Naive thymus-derived CD4-positive, alpha-beta T cell (primary cell): Measurements from ENCODE around the gene SMPD1. TPM values are rescaled to one million over a fixed set of nuclear protein-coding genes. Genes with fewer than 3 reads are reported as not detected.

Experiments
- ATAC-seq: fragments of 150-1000 bp; cut with Tn5 transposase; 2 replicates; pipeline ENCODE4 v1.10.0; 2021; ENCODE audit warnings: mild to moderate bottlenecking, moderate library complexity
- CTCF ChIA-PET: fragments of 350-600 bp; sonication (Branson Sonifier 250); formaldehyde crosslinking; loops from one replicate; lab custom pipeline; 2021; ENCODE audit warnings: antibody characterized with exemption; lab: Charles Lee
- POLR2A ChIA-PET: fragments of 350-600 bp; sonication (Branson Sonifier 250); formaldehyde crosslinking; loops from one replicate; lab custom pipeline; 2021; ENCODE audit warnings: antibody characterized with exemption, inconsistent platforms; lab: Charles Lee
- DNase-seq, 9 donors: peaks; one replicate each; pipeline versions ENCODE4 v3.0.0 to v3.0.0-alpha.2; 2020 to 2022; ENCODE audit warnings: mixed read lengths in 1 of 9
- H3K27ac ChIP-seq: one replicate; pipeline ENCODE4 v1.7.0; 2013; ENCODE audit warnings: mild to moderate bottlenecking, low read depth, low read length, moderate library complexity
- H3K27me3 ChIP-seq, 2 donors: one replicate each; pipeline ENCODE4 v1.7.0; 2013; ENCODE audit warnings: low read length in 2 of 2, mild to moderate bottlenecking in 2 of 2, moderate library complexity in 2 of 2; ENCODE audit not compliant: control insufficient read depth in 2 of 2, insufficient read depth in 2 of 2
- H3K36me3 ChIP-seq, 3 experiments: 1 replicate in 2 of 3; 2 replicates in 1 of 3; pipeline ENCODE4 v1.7.0; 2013; ENCODE audit warnings: low read length in 3 of 3, mild to moderate bottlenecking in 3 of 3, moderate library complexity in 1 of 3; ENCODE audit not compliant: insufficient read depth in 3 of 3, control insufficient read depth in 2 of 3
- H3K4me1 ChIP-seq, 2 donors: one replicate each; pipeline ENCODE4 v1.7.0; 2013; ENCODE audit warnings: low read length in 2 of 2, mild to moderate bottlenecking in 2 of 2, moderate library complexity in 1 of 2; ENCODE audit not compliant: control insufficient read depth in 2 of 2, insufficient read depth in 2 of 2
- H3K4me3 ChIP-seq: 2 replicates; pipeline ENCODE4 v1.7.0; 2013; ENCODE audit warnings: mild to moderate bottlenecking, low read length
- H3K9me3 ChIP-seq, 3 experiments: 1 replicate in 2 of 3; 2 replicates in 1 of 3; pipeline ENCODE4 v1.7.0; 2013; ENCODE audit warnings: low read length in 3 of 3; ENCODE audit not compliant: control insufficient read depth in 2 of 3
- H3K27ac Mint-ChIP-seq, 9 donors: one replicate each; pipeline ENCODE4 v1.8.0; 2020 to 2022; ENCODE audit warnings: mixed read lengths in 9 of 9, mild to moderate bottlenecking in 8 of 9, moderate library complexity in 5 of 9, inconsistent platforms in 2 of 9
- H3K27me3 Mint-ChIP-seq, 5 donors: one replicate each; pipeline ENCODE4 v1.8.0; 2021 to 2022; ENCODE audit warnings: mixed read lengths in 5 of 5, mild to moderate bottlenecking in 1 of 5
- H3K36me3 Mint-ChIP-seq, 5 donors: one replicate each; pipeline ENCODE4 v1.8.0; 2020 to 2022; ENCODE audit warnings: mixed read lengths in 5 of 5, mild to moderate bottlenecking in 3 of 5, inconsistent platforms in 1 of 5
- H3K4me1 Mint-ChIP-seq, 7 donors: one replicate each; pipeline ENCODE4 v1.8.0; 2020 to 2022; ENCODE audit warnings: mixed read lengths in 7 of 7, mild to moderate bottlenecking in 3 of 7, inconsistent platforms in 1 of 7
- H3K4me3 Mint-ChIP-seq, 10 donors: one replicate each; pipeline ENCODE4 v1.8.0; 2020 to 2022; ENCODE audit warnings: mild to moderate bottlenecking in 10 of 10, mixed read lengths in 10 of 10, moderate library complexity in 6 of 10, inconsistent platforms in 2 of 10
- H3K9me3 Mint-ChIP-seq, 11 donors: one replicate each; pipeline ENCODE4 v1.8.0; 2020 to 2022; ENCODE audit warnings: mixed read lengths in 11 of 11, mild to moderate bottlenecking in 4 of 11, inconsistent platforms in 1 of 11, moderate library complexity in 1 of 11
- intact Hi-C, 2 donors: fragments of 100-400 bp; cut with micrococcal nuclease; formaldehyde crosslinking; loops; one replicate each; pipeline ENCODE4 v1.15.1; 2023
- polyA plus RNA-seq, 2 donors: library from polyadenylated mRNA; unstranded; fragments of 300-500 nt; fragmentation: Illumina TruSeq; gene quantifications; one replicate each; pipeline ENCODE4 v1.2.3, GENCODE V29; 2021
- total RNA-seq, 6 experiments: library from RNA in 5 of 6; stranded (reverse) in 5 of 6; gene quantifications; 1 replicate in 5 of 6; 2 replicates in 1 of 6; pipeline ENCODE4 v1.2.3 and lab custom pipeline; 2021 to 2026

SMPD1 gene
- total and polyA plus RNA-seq, 7 experiments from 2014 or later = 34.5 to 70.9 (median 48.4) TPM

- DNase-seq (no peak), ATAC-seq (no peak)
- Mint-ChIP-seq H3K9me3 (no peaks in the 10 kb centered on the region), H3K27me3 (peaks cover 0 to 16% (median 0%) of the 10 kb centered on the region in 5 donors), H3K4me1 (peaks cover 4 to 20% (median 6%) of the 10 kb centered on the region in 7 donors), H3K36me3 (peaks cover 0 to 3% (median 0%) of the 10 kb centered on the region in 5 donors), H3K27ac (no peak overlapping the region), H3K4me3 (no peak overlapping the region)
- intact Hi-C loops = no loop called here
- no peak overlapping the region for H3K27ac ChIP-seq
- ChIA-PET CTCF (interaction anchor here (1.5 to 3.2 kb wide), 2 partner anchors 53 to 74 kb away, joined by 3 to 20 read pairs; no protein-coding TSS in a partner anchor), POLR2A (interaction anchor here (2.0 kb wide), 1 partner anchor 13 kb away, joined by 9 read pairs; the partner anchor contains the start of gene APBB1)
- no peaks in the 10 kb centered on the region for H3K36me3 ChIP-seq
- no peaks in the 10 kb centered on the region for H3K27me3 ChIP-seq
- H3K4me3 ChIP-seq = no peak overlapping the region
- no peaks in the 10 kb centered on the region for H3K4me1 ChIP-seq
- H3K9me3 ChIP-seq = no peaks in the 10 kb centered on the region
Observed at GRCh38 chr11:6431861-6432260, 41.6 kb downstream of the SMPD1 start.

GRCh38 chr11:6433998-6434660 lies 43.9 kb downstream of the SMPD1 start:
- ChIA-PET CTCF (interaction anchor here (1.2 to 2.5 kb wide), 2 partner anchors 10 to 55 kb away, joined by 3 to 7 read pairs; no protein-coding TSS in a partner anchor), POLR2A (interaction anchor here (0.5 to 2.0 kb wide), 4 partner anchors 15 to 85 kb away, joined by 3 to 8 read pairs (median 4); partner anchors contain the start of gene APBB1)
- peaks cover 17% of the 10 kb centered on the region in 2 donors for H3K4me1 ChIP-seq

GRCh38 chr11:6437423-6437822 lies 47.1 kb downstream of the SMPD1 start:
- Histone ChIP-seq H3K9me3 (no peaks in the 10 kb centered on the region), H3K36me3 (no peaks in the 10 kb centered on the region), H3K4me3 (no peak overlapping the region), H3K4me1 (peaks cover 22 to 25% of the 10 kb centered on the region in 2 donors), H3K27me3 (no peaks in the 10 kb centered on the region), H3K27ac (no peak overlapping the region)
- ChIA-PET CTCF (interaction anchor here (0.9 to 13.9 kb wide), 4 partner anchors 16 to 56 kb away, joined by 3 to 573 read pairs (median 44); partner anchors contain the start of gene SMPD1), POLR2A (interaction anchor here (0.6 to 2.9 kb wide), 13 partner anchors 10 to 170 kb away, joined by 3 to 26 read pairs (median 4); partner anchors contain the start of gene APBB1)
- no peak overlapping the region for H3K4me3 Mint-ChIP-seq
- DNase-seq (no peak), ATAC-seq (no peak)
- no peak overlapping the region for H3K27ac Mint-ChIP-seq
- peaks cover 0 to 10% (median 4%) of the 10 kb centered on the region in 7 donors for H3K4me1 Mint-ChIP-seq
- H3K27me3 Mint-ChIP-seq = peaks cover 0 to 4% (median 0%) of the 10 kb centered on the region in 5 donors
- intact Hi-C loops = loop anchor here in 1 of 2 donors (5.0 kb wide), 1 partner anchor 35 kb away; the partner anchor contains the start of gene TRIM3
- peaks cover 0 to 3% (median 0%) of the 10 kb centered on the region in 5 donors for H3K36me3 Mint-ChIP-seq
- no peaks in the 10 kb centered on the region for H3K9me3 Mint-ChIP-seq

More at GRCh38 chr11:6433998-6434660, 43.9 kb downstream of the SMPD1 start:
- no peaks in the 10 kb centered on the region for H3K36me3 ChIP-seq
- H3K4me3 Mint-ChIP-seq = no peak overlapping the region
- H3K27me3 ChIP-seq = no peaks in the 10 kb centered on the region
- peaks cover 0 to 4% (median 0%) of the 10 kb centered on the region in 5 donors for H3K27me3 Mint-ChIP-seq
- H3K4me3 ChIP-seq = no peak overlapping the region
- no peaks in the 10 kb centered on the region for H3K9me3 ChIP-seq
- H3K27ac ChIP-seq = no peak overlapping the region
- DNase-seq (no peak), ATAC-seq (no peak)
- no peaks in the 10 kb centered on the region for H3K9me3 Mint-ChIP-seq
- H3K27ac Mint-ChIP-seq = peak overlapping the region in 2 of 9 donors; percentile 28 to 63
- intact Hi-C loops = no loop called here
- H3K36me3 Mint-ChIP-seq = peaks cover 0 to 3% (median 0%) of the 10 kb centered on the region in 5 donors
- H3K4me1 Mint-ChIP-seq = peaks cover 4 to 20% (median 6%) of the 10 kb centered on the region in 7 donors

GRCh38 chr11:6437993-6438392 lies 47.7 kb downstream of the SMPD1 start:
- peak in 1 of 9 donors; percentile 12 for DNase-seq
- POLR2A ChIA-PET = interaction anchor here (0.7 to 2.9 kb wide), 10 partner anchors 11 to 59 kb away, joined by 3 to 26 read pairs (median 4); partner anchors contain the start of gene APBB1
- intact Hi-C loops = loop anchor here (1.0 to 5.0 kb wide), 5 partner anchors 19 to 43 kb away; partner anchors contain the start of genes APBB1 (in 2 of the 2), ARFIP2 (in 1 of the 2), TIMM10B (in 1 of the 2) and TRIM3 (in 1 of the 2)

GRCh38 chr11:6438979-6439571 lies 48.8 kb downstream of the SMPD1 start:
- Histone ChIP-seq H3K9me3 (no peaks in the 10 kb centered on the region), H3K4me1 (peaks cover 22 to 30% of the 10 kb centered on the region in 2 donors), H3K4me3 (no peak overlapping the region), H3K36me3 (no peaks in the 10 kb centered on the region), H3K27me3 (no peaks in the 10 kb centered on the region), H3K27ac (no peak overlapping the region)
- POLR2A ChIA-PET = interaction anchor here (0.8 to 2.9 kb wide), 7 partner anchors 21 to 60 kb away, joined by 3 to 26 read pairs (median 8); partner anchors contain the start of genes APBB1, ARFIP2 and TIMM10B
- Mint-ChIP-seq H3K9me3 (no peaks in the 10 kb centered on the region), H3K4me1 (peaks cover 0 to 10% (median 4%) of the 10 kb centered on the region in 7 donors), H3K27me3 (no peaks in the 10 kb centered on the region), H3K4me3 (no peak overlapping the region), H3K36me3 (peaks cover 0 to 3% (median 0%) of the 10 kb centered on the region in 5 donors), H3K27ac (no peak overlapping the region)
- CTCF ChIA-PET = interaction anchor here (0.9 to 13.9 kb wide), 5 partner anchors 12 to 66 kb away, joined by 3 to 573 read pairs (median 3); partner anchors contain the start of gene SMPD1
- intact Hi-C loops = loop anchor here (1.0 to 5.0 kb wide), 6 partner anchors 20 to 244 kb away; partner anchors contain the start of genes APBB1 (in 2 of the 2), ARFIP2 (in 1 of the 2), MRPL17 (in 1 of the 2) and TIMM10B (in 1 of the 2)
- DNase-seq (peak in 5 of 9 donors; percentile 18 to 39 (median 30)), ATAC-seq (peak; percentile 67)

More at GRCh38 chr11:6437993-6438392, 47.7 kb downstream of the SMPD1 start:
- H3K27me3 Mint-ChIP-seq = peaks cover 0 to 4% (median 0%) of the 10 kb centered on the region in 5 donors
- Histone ChIP-seq H3K9me3 (no peaks in the 10 kb centered on the region), H3K4me1 (peaks cover 22 to 25% of the 10 kb centered on the region in 2 donors), H3K27ac (no peak overlapping the region), H3K27me3 (no peaks in the 10 kb centered on the region), H3K4me3 (no peak overlapping the region), H3K36me3 (no peaks in the 10 kb centered on the region)
- CTCF ChIA-PET = interaction anchor here (0.5 to 13.9 kb wide), 6 partner anchors 17 to 77 kb away, joined by 3 to 573 read pairs (median 3); partner anchors contain the start of gene SMPD1
- peak; percentile 71 for ATAC-seq
- H3K36me3 Mint-ChIP-seq = peaks cover 0 to 3% (median 0%) of the 10 kb centered on the region in 5 donors
- peaks cover 0 to 10% (median 4%) of the 10 kb centered on the region in 7 donors for H3K4me1 Mint-ChIP-seq
- H3K9me3 Mint-ChIP-seq = no peaks in the 10 kb centered on the region
- no peak overlapping the region for H3K4me3 Mint-ChIP-seq
- H3K27ac Mint-ChIP-seq = no peak overlapping the region
